TTC549 (cell line): ENCODE measurements around the gene ALPK3.

Source experiments
- FAIRE-seq: peaks from 2 replicates; lab custom pipeline; 2012; peaks lifted over from hg19 to GRCh38; lab: Jason Lieb, UNC

Gene ALPK3

DNA sequence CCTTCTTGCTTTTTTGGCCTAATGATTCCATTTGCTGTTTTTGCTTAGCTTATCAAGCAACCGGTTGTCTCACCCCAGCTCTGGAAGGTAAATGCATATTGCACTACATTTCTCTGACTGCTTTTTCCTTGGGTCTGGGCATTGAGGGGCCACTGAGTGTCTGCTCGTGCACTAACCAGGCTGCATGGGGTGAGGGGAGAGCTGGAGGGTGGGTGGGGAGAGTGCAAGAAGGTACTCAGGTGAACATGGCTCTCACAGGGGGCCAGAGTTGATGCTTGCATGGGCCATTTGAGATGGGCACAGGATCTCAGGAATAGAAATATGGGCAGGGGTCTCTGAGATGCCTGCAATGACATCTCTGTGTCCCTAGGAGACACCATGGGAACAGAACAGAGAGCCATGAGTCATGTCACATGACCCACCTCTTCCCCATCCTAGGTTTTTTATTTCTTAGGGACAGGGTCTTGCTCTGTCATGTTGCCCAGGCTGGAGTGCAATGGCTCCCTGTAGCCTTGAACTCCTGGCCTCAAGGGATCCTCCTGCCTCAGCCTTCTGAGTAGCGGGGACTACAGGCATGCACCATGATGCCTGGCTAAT lies 6.2 kb downstream of the ALPK3 start:
- no peak for FAIRE-seq

DNA sequence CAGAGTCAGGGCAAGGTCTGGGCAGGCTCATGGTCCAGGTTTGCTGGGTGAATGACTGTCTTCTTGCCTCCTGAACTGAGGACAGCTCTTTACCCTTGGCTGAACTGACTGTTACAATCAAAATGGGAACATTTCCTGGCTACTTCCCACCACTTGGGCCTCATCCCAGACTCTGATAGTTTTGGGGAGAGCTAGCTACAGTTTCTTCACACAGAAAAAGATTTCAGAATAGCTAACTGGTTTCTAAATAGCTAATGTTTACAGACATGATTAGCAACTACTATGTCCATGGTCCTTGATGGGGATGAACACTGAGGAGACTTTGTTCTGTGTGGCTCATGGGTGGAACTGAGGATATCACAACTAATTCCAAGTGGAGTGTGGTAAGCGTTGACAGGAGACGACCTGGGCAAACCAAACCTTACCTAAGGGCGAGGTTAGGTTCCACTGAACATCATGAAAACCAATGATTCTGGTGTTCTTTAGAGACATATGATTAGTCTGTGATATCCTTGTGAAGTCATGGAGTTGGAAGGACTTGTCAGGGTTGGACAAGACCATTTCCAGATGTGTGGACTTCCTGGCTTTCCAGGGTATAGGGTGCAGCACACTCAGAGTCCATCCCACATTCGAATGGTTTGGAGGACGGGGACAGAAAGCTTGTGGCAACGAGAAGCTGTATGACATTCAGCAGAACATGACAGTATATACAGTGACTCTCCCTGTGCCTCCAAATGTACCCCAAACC lies 7.3 kb downstream of the ALPK3 start:
- no peak for FAIRE-seq

DNA sequence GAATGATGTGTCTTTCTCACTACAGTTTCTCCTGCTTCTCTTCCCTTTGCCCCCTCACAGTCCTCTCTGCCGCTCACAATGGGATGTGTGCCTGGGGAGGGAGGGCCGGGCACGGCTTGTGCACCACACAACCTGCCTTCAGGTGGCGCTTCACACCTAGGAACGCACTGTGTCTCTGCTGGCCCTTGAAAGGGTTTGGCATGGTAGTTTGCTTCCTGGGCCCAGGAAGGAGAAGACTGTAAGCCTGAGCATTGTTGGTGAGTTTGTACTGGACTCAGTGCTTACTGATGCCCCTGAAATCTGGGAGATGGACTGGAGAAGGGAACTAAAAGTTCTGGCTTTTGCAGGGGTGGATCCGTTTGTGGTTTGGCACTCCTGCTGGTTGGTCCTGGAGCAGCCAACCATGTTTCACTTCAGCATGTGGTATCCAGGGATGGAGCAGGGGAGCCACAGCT lies 9.2 kb downstream of the ALPK3 start:
- FAIRE-seq = no peak

DNA sequence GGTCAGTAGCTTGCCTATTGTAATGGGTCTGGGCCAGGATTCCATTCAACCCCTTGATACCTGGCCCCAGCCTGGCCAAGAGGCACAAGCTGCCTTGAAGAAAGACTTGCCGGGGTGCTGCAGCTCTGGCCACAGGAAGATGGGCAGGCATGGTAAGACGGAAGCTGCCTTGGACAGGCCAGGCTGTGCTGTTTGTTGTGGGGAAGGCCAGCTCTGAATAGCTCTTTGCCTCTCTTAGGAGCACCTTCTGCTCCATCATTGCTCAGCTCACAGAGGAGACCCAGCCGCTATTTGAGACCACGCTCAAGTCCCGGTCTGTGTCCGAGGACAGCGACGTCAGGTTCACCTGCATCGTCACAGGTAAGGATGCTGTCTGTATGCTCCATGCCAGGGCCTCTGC lies 10.1 kb downstream of the ALPK3 start:
- FAIRE-seq = no peak

DNA sequence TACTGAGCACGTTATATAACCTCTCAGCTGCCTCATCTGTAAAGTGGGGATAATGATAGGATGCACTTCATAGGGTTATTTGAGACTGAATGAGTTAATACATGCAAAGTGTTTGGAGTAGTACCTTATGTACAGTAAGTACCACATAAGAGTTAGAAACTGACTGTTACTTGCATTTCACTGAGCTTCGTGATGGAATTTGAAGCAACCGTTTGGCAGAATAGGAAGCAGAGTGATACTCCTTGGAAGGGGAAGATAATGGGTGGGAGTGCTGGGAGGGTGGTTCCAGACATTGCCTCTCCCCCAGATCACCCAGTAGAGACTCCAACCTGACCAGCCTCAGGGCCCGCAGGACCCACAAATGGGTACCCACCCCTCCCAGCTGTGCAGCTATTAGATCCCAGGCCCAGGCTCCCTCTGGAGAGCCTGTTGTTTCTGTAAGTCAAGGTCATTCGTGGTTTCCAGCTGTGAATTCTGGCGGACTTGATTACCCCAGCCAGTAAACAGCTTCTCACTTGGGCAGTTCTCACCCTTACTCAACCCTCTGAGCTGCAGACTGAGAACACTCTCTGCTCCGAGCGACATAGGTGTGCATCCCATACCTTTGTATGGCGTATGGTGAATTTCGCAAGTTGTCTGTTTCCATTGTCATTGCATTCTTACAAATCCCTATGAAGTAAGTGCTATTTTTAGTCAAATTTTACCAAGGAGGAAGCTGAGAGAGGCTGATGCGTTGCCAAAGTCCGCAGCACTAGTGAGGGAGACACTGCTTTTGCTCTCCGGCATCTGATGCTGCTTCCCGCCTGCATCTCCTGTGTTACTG lies 11.1 kb downstream of the ALPK3 start:
- no peak for FAIRE-seq

DNA sequence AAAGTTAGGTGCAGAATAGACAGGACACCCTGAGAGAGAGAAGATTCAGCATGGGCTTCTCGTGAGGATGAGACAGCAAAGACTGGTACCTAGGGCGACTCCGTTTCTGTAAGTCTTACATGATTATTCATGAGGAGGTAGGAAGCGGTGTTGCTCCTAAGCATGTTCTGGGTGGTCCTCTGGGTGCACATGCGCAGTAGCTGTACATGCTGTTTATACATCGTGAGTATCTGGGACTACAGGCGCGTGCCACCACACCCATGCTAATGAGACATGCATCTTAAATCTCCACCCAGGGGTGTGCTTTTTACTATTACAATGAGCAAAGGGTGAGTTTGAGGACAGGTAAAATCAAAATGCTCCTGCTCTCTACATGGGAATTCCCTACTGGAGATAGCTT lies 12.3 kb downstream of the ALPK3 start:
- no peak for FAIRE-seq

DNA sequence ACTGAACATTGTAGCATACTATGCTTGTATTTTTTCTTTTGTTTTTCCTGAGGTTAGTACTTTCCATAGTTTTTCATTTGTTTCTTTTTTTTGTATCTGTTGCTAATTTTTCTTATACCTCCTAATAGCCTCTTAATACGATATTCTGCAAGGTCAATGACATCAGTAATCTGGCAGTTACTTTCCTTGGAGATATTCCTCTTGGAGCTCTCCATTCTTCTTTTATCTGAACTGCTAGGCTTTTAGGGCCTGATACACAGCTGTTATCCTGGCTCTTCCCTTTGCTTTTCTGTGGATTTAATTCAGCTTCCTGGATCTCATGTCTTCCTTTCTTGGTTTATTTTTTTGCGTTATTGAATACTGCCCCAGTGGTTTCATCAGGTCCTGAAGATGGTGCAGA lies 12.9 kb downstream of the ALPK3 start:
- no peak for FAIRE-seq

DNA sequence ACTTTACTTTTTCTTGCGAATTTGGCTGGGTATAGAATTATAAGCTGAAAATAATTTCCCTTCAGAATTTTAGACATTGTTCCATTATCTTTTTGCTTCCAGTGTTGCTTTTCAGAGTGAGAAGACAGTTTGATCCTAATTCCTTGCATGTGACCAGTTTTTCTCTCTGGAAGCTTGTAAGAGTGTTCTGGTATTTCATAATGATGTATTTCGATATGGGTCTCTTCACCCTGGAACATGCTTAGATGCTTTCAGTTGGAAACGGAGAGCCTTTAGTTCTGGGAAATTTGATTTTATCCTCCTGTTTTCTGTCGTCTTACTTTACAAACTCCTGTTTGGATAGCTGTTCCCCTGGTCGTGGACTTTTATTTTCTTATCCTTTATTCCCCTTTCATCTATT lies 13.9 kb downstream of the ALPK3 start:
- no peak for FAIRE-seq

DNA sequence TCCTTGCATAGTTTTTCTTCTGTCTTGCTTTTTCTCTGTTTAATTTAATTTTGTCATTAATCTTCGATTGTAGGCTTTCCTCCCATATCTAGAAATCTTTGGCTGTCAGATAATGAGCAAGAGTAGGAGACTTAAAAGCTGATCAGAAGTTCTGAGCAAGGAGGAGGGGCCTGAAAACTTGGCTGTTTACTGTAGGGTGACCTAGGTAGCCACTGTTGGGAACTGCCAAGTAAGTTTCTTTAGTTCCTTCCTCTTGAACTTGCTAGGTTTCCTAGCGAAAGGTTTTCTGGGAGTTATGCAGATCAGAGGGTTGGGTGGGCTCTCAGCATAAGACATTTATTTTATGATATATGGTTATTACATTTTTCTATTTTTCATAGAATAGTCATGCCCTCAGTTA lies 14.5 kb downstream of the ALPK3 start:
- FAIRE-seq = no peak

DNA sequence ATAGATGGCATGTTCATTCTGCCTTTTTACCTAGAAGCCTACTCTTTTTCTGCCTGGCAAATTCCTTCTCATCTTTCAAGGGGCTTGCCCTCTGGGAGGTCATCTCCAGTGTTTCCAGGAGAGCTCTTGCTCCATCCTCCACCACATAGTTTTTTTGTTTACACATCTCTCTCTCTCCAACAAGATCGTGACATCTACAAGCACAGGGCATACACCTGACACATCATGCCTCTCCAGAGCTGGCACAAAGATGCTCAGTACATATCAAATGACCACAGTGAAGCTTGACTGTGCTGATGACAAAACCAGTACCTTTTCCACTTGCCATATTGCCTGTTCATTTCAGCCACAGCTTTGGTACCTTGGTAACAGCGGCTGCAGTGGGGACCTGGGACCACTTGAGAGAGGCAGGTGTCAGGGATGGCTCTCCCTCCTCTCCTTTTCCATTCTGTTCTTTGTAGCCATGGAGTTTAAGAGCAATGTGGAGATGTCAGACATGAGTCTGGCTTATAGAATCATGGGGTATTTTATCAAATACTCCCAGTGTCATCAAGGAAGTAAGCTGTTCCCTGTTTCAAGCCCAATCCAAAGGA lies 15.4 kb downstream of the ALPK3 start:
- FAIRE-seq = no peak

DNA sequence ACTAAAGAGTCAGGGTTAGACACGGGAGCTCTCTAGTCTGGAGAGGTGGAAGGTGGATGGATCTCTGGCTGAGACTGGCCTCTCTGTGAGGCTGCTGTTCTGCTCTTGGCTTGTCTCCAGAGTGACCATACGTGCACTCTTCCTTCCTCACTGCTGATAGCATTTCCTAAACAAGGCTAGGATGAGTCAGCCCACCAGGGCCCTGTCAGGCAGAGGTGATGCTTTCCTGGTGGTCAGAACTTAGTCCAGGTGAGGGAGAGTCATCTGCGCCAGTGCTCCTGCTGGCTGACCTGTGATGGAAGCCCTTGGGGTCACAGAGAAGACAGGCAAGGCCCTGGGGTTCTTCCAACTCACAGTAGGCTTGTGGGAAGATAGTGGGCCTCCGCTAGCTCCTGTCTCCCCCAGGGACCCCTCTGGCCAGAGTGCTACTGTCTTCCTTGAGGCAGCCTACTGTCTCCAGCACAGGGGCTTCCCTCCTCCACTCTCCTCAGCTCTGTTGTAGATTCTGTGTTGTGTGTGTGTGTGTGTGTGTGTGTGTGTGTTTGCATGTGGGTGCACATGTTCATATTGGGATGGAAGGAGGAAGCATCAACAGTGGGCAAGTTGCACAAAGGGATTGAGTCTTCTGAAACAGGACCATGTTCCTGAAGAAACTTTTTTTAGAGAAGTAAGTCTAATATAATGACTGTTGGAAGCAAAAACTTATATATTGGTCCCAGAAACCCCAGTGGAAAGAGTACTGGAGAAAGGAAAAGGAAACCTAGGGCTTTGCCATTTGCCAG lies 16.5 kb downstream of the ALPK3 start:
- no peak for FAIRE-seq

DNA sequence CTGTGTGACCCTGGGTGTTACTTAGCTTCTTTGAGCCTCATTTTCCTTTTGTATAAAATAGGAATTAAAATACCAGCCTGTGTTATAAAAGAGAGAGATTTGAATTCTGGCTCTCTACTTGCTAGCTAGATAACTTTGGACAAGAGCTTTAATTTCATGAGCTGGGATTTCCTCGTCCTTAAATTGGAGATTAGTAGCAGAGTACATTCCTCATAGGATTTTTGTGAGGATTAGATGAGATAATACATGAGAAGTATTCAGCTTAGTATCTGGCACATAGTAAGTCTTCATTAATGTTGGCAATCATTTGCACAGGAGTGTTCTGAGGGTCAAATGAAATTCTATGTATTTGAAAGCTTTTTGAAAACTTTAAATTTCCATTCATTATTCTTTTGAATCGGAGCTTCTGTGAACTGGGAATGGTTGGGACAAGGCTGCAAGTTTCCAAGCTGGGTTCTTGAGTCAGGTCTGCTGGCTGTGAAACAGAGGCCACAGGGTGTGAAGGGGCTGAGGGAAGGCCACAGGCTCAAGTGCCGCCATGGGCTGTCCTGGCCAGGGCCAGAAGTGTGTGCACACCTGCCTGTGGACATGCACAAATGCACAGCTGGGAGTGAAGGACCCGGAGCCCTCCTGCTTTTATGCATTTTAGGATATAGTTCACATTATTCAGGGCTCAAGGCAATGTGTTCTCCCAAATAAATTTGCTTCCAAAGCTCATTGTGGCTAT lies 17.2 kb downstream of the ALPK3 start:
- FAIRE-seq = no peak

DNA sequence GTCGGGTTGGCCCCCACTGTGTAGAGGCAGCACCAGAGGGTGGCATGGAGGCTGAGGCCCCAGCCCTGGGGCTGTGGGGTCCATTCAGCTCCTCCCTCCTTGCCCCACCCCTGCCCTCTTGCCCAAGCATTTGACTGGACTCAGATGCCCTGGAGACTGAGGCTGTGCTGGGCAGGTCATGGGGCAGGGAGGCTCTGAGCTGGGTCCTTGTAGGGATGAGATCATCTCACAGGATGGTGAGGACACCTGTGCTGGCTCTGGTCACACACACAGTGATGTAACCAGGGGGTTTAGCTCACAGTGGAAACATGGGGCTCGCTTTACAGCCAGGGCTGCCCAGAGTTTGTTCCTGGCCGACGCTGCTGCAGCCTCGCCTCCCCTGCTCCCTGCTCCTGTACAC lies 17.8 kb downstream of the ALPK3 start:
- FAIRE-seq = no peak

DNA sequence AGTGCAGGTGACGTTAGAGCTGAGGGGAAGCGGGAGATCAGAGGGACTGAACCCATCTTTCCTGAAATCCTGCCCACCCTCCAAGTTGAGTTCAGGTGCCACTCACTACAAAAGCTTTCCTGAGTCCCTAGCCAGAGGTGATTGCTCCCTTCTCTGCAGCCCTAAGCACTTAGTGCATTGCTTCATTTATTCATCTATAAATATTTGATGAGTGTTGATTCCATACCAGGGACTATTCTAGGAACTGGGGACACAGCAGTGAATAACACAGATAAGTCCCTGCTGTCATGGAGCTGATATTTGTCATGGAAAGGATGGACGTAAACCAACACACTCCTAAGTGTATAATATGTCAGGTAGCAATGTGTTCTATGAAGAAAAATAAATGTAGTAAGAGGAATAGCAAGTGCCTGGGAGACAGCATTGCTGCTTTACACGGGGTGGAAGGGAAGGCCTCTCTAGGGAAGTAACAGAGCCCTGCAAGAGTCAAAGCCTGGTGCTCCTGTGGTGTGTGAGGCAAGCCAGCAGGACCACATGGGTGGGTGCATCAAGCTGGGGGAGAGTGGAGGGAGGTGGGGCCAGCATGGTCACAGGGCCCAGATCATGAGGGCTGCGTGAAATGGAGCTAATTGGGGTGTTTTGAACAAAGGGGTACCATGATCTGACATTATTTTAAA lies 18.6 kb downstream of the ALPK3 start:
- FAIRE-seq = no peak

DNA sequence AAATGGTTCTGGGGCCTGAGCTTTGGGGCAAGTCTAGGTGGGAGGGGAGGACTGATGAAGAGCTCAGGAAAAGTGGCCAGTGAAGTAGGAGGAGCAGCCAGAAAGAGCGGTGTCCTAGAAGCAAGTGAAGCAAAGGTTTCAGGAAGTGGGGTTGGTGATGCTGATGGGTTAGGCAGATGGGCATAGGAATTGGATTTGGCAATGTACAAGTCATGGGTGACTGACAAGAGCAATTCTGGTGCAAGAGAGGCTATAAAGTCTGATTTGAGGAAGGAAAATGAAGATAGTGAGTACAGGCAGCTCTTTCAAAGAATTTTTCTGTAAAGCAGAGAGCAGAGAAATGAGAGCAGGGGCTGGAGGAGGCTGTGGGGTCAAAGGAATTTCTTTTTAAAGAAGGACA lies 19.7 kb downstream of the ALPK3 start:
- no peak for FAIRE-seq

DNA sequence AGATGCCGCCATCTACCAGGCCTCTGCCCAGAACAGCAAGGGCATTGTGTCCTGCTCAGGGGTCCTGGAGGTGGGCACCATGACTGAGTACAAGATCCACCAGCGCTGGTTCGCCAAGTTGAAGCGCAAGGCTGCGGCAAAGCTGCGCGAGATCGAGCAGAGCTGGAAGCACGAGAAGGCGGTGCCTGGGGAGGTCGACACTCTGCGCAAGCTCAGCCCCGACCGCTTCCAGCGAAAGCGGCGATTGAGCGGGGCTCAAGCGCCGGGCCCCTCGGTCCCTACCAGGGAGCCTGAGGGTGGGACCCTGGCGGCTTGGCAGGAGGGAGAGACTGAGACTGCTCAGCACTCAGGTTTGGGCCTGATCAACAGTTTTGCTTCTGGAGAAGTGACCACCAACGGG lies 22.6 kb downstream of the ALPK3 start:
- no peak for FAIRE-seq

DNA sequence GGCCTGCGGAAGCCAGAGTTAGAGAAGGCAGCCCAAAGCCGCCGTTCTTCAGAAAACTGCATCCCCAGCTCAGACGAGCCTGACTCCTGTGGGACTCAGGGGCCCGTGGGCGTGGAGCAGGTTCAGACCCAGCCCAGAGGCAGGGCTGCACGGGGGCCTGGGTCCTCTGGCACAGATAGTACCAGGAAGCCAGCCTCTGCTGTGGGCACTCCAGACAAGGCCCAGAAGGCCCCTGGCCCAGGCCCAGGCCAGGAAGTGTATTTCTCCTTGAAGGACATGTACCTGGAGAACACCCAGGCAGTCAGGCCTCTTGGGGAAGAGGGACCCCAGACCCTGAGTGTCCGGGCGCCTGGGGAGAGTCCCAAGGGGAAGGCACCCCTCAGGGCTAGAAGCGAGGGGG lies 23.1 kb downstream of the ALPK3 start:
- no peak for FAIRE-seq

DNA sequence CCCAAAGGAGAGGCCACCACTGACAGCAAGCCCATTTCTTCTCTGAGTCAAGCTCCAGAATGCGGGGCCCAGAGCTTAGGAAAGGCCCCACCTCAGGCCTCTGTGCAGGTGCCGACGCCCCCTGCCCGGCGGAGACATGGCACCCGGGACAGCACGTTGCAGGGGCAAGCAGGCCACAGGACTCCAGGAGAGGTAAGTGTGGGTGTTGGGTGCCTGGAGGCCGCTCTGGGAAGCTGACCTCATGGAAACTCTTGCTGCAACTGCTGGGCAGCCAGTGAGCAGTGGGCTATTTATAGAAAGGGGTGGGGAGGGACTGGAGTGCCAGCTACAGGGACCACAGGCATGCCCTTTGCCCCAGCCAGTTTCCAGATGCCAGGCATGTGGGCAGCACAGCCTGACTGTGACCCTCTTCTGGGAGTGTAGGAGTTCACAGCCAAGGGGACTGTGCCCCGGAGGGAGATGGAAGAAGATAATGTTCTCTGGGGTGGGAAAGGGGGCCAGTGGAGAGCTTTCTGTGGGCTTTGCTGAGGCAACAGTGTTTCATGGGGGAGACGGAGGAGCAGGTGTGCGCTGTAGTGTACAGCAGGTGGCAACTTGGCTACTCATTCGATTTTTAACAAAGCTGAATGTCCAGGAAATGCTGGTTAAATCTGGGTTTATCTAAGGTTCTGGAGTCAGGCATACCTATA lies 23.7 kb downstream of the ALPK3 start:
- no peak for FAIRE-seq

DNA sequence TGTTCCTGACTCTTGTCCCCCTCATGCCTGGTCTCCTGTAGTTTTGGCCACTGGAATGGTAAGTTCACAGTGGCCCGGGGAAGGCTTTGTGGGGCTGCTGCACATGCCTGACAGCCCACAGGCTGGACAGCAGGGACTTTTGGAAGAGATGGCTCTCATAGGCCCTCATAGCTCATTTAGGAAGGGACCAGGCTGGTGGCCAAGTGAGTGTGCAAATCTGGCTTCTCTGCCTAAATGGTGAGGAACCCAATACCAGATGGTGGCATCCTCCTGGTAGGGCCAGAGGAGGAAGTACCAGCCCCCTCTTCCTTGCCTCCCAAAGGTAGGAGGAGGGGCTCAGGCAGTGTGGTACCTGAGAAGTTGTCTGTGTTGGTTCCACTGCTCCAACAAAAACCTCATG lies 25.6 kb downstream of the ALPK3 start:
- no peak for FAIRE-seq

DNA sequence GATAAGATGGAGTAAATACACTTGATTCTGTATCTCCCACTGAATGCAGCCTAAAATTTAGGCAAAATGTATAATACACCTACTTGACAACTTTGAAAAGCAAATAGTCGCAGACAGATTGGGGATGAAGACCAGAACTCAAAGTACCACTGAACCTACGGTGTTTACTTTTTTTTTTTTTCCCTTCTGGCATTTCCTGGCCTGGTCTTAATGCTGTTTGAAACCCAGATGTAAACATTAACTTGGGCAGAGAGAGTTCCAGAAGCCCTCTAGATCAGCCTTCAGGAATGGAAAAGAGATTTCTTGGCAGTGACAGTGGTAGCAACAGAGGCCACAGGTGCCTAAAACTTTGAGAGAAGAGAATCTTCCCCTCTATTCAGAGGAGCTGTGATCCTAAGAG lies 27.8 kb downstream of the ALPK3 start:
- FAIRE-seq = no peak
